HG03039 (cell line): ENCODE data around the gene CNGB1.

Experiments
- ATAC-seq: cut with Tn5 transposase; IDR thresholded peaks from one replicate; pipeline ENCODE4 v1.9.1; 2021; ENCODE audit warnings: mild to moderate bottlenecking, moderate library complexity; ENCODE audit not compliant: unreplicated experiment

The CNGB1 gene

GRCh38 chr16:57977418-57978069 is 6.6 kb upstream of the CNGB1 start:
- ATAC-seq = no peak

DNA sequence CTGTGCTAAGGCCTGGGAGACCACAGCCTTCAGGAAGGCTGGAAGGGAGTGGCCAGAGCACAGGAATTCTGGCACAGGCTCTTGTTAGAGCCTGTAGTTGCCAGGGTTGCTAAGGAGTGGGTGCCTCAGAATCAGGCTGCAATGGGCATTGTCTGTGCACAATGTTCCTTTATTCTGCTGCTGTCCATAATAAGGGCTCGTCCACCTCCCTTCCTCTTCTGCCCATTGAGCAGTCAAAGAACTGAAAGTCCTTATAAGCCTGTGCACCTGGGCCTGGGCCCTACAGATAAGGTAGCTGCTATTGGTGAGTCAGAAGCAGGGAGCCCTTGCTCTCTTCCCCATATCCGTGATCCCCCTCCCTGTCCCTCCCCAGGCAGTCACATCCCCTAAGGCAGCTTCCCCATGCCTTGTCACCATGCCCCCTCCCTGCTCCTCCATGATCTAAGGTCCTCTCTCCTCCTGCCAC is 5.4 kb upstream of the CNGB1 start:
- ATAC-seq = no peak

DNA sequence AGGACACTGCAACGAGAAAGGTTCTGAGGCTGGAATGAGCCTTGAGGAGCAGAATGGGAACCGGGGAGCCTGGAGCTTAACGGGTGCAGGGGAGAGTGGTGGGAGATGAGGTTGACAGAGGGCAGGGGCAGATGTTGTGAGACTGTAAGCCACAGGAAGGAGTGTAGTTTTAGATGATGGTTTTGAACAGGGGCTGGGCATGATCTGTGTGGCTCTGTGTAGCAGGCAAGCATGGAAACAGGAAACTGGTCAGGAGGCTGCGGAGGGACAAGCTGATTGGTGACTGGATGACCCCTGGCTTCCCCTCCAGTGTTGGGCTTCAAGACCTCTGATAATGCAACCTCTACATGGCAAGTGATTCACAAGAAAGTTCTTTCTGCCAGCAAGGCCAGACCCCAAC is 1.4 kb upstream of the CNGB1 start:
- no peak for ATAC-seq

- no peak for ATAC-seq
These were observed 920 bp upstream of the CNGB1 start for GRCh38 chr16:57971848-57972247.

GRCh38 chr16:57970319-57970718 is 609 bp downstream of the CNGB1 start:
- no peak for ATAC-seq

DNA sequence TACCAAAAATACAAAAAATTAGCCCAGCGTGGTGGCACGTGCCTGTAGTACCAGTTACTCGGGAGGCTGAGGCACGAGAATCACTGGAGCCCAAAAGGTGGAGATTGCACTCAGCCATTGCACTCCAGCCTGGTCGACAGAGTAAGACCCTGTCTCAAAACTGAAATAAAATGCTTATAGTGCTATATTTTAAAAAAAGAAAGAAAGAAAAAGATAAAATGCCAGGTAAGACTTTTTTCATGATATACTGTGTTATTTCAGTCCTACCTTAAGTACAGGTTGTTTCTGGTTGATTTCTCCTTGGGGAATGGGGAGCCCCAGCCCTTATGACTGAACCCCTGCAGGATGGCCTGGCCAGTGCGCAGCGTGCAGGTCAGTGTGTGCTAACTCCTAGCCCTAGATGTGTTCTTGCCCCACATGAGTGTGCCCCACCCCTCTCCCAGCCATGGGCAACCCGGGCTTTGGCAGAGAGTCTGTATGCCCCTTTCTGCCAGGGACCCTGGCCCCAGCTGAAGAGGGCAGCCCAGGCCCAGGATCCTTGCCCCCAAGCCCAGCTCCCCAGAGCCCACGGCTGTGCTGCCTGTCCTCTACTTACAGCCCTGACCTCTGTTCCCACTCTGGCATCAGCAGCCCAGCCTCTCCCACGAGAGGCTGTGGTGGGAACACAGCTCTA is 1.3 kb downstream of the CNGB1 start:
- ATAC-seq = no peak

- no peak for ATAC-seq
These were observed 3.0 kb downstream of the CNGB1 start for GRCh38 chr16:57967916-57968315.

DNA sequence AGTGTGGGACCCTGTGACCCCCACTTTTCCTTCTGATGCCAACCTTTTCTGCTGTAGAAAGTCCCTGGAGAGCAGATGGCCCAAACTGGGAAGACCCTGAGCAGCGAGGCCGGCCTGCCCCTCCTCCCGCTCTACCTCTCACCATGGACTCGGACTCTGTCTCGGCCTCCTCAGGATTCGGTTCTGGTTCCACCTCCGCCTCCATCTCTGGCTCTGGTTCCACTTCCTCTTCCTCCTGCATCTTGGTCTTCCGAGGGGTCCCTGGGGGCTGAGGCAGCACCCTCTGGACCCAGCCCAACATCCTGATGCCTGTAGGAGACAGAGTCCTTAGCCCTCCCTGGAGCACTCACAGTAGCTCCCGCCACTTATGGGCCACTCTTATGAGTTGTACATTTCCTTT is 3.9 kb downstream of the CNGB1 start:
- no peak for ATAC-seq

- ATAC-seq = no peak
These were observed 4.6 kb downstream of the CNGB1 start for GRCh38 chr16:57966204-57966771.

DNA sequence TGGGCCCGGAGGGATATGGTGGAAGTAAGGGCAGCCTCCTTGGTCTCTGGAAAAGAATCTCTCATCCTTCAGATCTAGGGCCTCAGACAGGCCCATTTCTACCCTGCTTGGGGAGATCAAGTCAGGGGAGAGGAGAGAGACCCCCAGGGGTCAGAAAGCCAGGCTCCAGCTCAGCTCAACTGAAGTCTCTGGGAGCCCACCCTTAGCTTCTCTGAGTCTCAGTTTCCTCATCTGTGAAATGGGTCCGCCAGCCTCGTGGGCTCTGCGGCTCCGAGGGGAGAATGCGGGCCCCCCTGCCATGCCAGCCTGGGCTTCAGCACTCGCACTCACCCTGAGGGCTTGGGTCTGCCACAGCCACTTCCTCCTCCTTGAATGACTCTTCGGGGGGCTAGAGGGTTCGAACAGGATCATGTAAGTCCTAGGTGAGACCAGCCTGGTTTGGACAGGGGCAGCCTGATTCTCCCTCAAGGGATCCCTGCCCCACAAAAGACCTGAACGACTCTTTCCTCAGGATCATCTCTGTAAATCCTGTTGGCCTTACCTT is 6.7 kb downstream of the CNGB1 start:
- ATAC-seq = no peak

DNA sequence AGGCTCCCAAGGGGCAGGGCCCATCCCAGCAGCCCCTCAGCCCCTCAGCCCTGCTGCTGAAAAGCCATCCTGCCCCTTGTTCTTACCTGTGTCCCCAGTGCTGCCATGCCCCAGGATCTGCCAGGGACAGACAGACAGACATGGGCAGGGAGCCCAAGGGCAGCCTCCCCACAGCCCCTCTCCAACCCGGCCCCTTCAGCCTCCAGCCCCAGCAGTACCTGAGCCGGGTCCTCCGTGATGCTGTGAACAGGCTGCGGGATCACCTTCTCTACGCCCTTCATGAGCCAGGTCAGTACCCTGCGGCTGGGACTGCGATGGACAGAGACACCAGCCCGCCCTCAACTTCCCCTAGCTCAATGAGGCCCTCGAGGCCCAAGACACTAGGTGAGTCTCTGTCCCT is 8.2 kb downstream of the CNGB1 start:
- no peak for ATAC-seq

- ATAC-seq = no peak
These were observed 8.9 kb downstream of the CNGB1 start for GRCh38 chr16:57962046-57962445.

DNA sequence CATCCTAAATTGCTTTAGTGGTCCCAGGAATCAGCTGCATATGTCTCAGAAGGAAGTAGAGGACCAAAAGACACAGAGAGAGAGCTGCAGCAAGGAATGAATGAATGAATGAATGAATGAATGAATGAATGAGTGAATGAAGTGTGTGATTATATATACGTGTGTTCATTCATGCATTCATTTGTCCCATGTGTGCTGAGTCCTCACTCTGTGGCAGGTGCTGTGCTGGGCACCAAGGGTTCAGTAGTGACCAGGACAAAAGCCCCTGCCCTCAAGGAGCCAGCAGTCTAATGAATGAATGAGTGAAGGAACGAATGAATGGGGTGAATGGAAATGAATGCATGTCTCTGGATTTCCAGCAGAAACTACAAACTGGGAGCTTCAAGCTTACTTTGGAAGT is 9.4 kb downstream of the CNGB1 start:
- ATAC-seq = no peak

DNA sequence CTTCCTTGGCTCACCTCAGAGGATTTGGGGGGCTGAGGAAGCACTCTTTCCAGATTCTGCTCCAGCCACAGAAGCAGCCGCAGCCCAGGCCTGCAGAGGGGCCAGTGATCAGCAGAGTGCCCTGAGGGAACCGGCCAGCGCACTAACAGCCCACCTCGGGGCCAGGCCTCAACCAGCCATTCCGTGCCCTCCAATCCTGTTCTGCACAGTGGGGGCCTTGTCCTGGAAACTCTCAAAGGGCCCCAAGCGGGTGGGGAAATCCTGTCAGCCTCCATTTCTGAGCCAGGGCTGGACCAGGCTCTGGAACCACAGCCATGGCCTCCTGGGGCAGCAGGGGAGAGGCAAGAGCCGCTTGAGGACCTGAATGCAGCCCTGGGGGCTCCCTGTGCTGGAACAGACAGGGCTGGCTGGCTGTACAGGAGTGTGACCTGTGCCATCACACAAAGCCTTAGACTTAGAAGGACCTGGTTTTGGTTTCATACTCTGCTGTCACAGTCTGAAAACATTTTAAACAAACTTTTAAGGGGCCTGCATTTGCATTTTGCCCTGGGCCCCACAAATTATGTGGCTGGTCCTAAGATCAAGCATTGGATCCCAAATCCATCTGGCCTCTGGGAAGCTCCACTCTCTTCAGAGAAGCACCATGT is 10.0 kb downstream of the CNGB1 start:
- no peak for ATAC-seq

GRCh38 chr16:57960310-57960709 is 10.6 kb downstream of the CNGB1 start:
- no peak for ATAC-seq

GRCh38 chr16:57959804-57960203 is 11.1 kb downstream of the CNGB1 start:
- ATAC-seq = no peak

GRCh38 chr16:57959121-57959520 is 11.8 kb downstream of the CNGB1 start:
- no peak for ATAC-seq

GRCh38 chr16:57958544-57958943 is 12.4 kb downstream of the CNGB1 start:
- ATAC-seq = no peak

- no peak for ATAC-seq
These were observed 13.1 kb downstream of the CNGB1 start for GRCh38 chr16:57957673-57958392.

DNA sequence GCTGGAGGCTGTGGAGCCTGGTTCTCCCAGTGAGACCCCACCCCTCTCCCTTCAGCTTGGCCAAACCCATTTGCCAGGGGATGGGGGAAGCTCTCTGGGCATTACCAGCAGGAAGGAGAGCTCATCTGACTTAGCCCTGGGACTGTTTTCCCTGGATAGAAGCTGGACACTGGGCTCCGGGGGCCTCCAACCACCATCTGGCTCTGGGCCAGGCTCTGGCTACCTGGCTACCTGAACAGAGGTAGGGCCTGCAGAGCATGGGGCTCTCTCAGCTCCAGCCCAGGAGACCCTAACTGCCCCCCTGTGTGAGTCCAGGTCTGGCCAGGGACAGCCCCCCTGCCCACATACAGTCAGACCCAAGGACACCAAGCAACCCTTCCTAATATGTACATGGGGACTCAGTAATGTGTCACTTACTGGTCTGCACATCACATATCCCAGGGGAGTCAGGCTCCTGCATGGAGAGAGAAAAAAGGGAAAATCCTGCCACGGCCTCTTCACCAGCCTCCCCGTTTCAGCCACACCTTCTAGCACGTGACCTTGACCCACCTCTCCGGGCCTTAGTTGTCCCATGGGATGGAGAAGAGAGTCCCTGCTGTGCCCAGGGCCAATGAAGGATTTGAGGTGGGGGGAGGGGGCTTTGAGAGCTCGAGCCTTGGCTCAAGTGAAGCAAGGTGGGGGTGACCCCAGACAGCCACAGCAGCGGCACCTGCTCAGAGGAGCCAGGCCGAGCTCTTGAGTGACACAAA is 13.8 kb downstream of the CNGB1 start:
- ATAC-seq = no peak
